ENCODE data around the gene ST6GALNAC3.

ST6GALNAC3 gene

GRCh38 chr1:76068953-76069561 is 5.5 kb upstream of the ST6GALNAC3 start:
- H3F3A ChIP-seq (ENCODE audit: control insufficient read depth, insufficient read depth) = no peaks in the 10 kb centered on the region
- H4K20me1 ChIP-seq (ENCODE audit: control insufficient read depth, insufficient read depth, low read depth, low read length) = no peaks in the 10 kb centered on the region
- H3K9me2 ChIP-seq (replicated peaks; ENCODE audit: control insufficient read depth, low read length) = no peaks in the 10 kb centered on the region
- H3K27me3 ChIP-seq (ENCODE audit: control insufficient read depth, low read length) = no peaks in the 10 kb centered on the region
- H3K79me2 ChIP-seq (ENCODE audit: control insufficient read depth, low read length) = no peaks in the 10 kb centered on the region
- H3K4me1 ChIP-seq (ENCODE audit: control insufficient read depth, low read length) = no peaks in the 10 kb centered on the region
- H3K36me3 ChIP-seq (ENCODE audit: control insufficient read depth, low read length) = no peaks in the 10 kb centered on the region
- no peak for TF ChIP-seq CTCF (IDR thresholded peaks at IDR 0.05; ENCODE audit: low read depth, low read length, poor library complexity, severe bottlenecking)
- no peak for TF ChIP-seq EZH2phosphoT487 (IDR thresholded peaks at IDR 0.05; ENCODE audit: borderline replicate concordance, low read length)
- no peak overlapping the region for H3K4me3 ChIP-seq (ENCODE audit: low read length)
- H3K9me3 ChIP-seq (ENCODE audit: control insufficient read depth, insufficient read depth, low read length) = no peaks in the 10 kb centered on the region
- H3K4me2 ChIP-seq (ENCODE audit: low read length) = no peak overlapping the region
- no peak overlapping the region for H3K27ac ChIP-seq (ENCODE audit: low read depth, low read length)

DNA sequence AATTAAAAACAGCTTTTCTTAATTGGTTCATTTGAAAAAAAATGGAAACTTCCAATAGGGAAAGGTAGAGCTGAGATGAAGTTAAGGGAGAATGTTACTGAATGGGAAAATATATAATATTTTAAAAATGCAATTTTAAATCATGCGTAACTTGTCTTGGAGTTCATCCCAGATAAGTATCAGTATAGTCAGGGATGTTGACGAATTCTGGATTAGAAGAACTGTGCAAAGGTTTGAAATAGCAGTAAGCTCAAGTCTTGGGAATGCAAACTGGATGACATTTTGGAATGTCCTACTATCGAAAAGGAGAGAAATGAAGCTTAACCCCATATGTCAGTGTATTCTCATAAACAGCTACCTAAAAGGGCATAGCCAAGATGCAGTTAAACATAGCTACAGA is 4.0 kb upstream of the ST6GALNAC3 start:
- Histone ChIP-seq H3K79me2 (ENCODE audit: control insufficient read depth, low read length) (no peaks in the 10 kb centered on the region), H3K4me2 (ENCODE audit: low read length) (no peak overlapping the region), H3K9me2 (replicated peaks; ENCODE audit: control insufficient read depth, low read length) (no peaks in the 10 kb centered on the region), H3K9me3 (ENCODE audit: control insufficient read depth, insufficient read depth, low read length) (no peaks in the 10 kb centered on the region), H3K36me3 (ENCODE audit: control insufficient read depth, low read length) (no peaks in the 10 kb centered on the region), H3K27me3 (ENCODE audit: control insufficient read depth, low read length) (no peaks in the 10 kb centered on the region), H3K27ac (ENCODE audit: low read depth, low read length) (no peak overlapping the region), H3K4me3 (ENCODE audit: low read length) (no peak overlapping the region), H3F3A (ENCODE audit: control insufficient read depth, insufficient read depth) (no peaks in the 10 kb centered on the region), H3K4me1 (ENCODE audit: control insufficient read depth, low read length) (peaks cover 2% of the 10 kb centered on the region), H4K20me1 (ENCODE audit: control insufficient read depth, insufficient read depth, low read depth, low read length) (no peaks in the 10 kb centered on the region)
- no peak for TF ChIP-seq CTCF (IDR thresholded peaks at IDR 0.05; ENCODE audit: low read depth, low read length, poor library complexity, severe bottlenecking)
- TF ChIP-seq EZH2phosphoT487 (IDR thresholded peaks at IDR 0.05; ENCODE audit: borderline replicate concordance, low read length) = no peak

- no peaks in the 10 kb centered on the region for H3K36me3 ChIP-seq (ENCODE audit: control insufficient read depth, low read length)
- H4K20me1 ChIP-seq (ENCODE audit: control insufficient read depth, insufficient read depth, low read depth, low read length) = no peaks in the 10 kb centered on the region
- H3K4me1 ChIP-seq (ENCODE audit: control insufficient read depth, low read length) = peaks cover 10% of the 10 kb centered on the region
- H3K4me2 ChIP-seq (ENCODE audit: low read length) = no peak overlapping the region
- H3K79me2 ChIP-seq (ENCODE audit: control insufficient read depth, low read length) = no peaks in the 10 kb centered on the region
- TF ChIP-seq EZH2phosphoT487 (IDR thresholded peaks at IDR 0.05; ENCODE audit: borderline replicate concordance, low read length) (no peak), CTCF (IDR thresholded peaks at IDR 0.05; ENCODE audit: low read depth, low read length, poor library complexity, severe bottlenecking) (no peak)
- no peaks in the 10 kb centered on the region for H3K9me2 ChIP-seq (replicated peaks; ENCODE audit: control insufficient read depth, low read length)
- no peaks in the 10 kb centered on the region for H3K9me3 ChIP-seq (ENCODE audit: control insufficient read depth, insufficient read depth, low read length)
- H3F3A ChIP-seq (ENCODE audit: control insufficient read depth, insufficient read depth) = no peaks in the 10 kb centered on the region
- no peak overlapping the region for H3K27ac ChIP-seq (ENCODE audit: low read depth, low read length)
- no peak overlapping the region for H3K4me3 ChIP-seq (ENCODE audit: low read length)
- 0 out of 2 replicates have a peak, but pooled peaks cover 3% of the 10 kb centered on the region for H3K27me3 ChIP-seq (ENCODE audit: control insufficient read depth, low read length)
Observed at GRCh38 chr1:76073481-76073880, 1.1 kb upstream of the ST6GALNAC3 start.
